K562 (cell line): ENCODE data around the gene PARD3B. TPM values are rescaled to one million over a fixed set of nuclear protein-coding genes. Genes with fewer than 3 reads are reported as not detected.

Source experiments
- ATAC-seq: fragments of 200-7000 bp; cut with Tn5 transposase; 3 replicates; pipeline ENCODE4 v1.9.1; 2020; ENCODE audit warnings: moderate library complexity
- BruUV-seq: library from RNA; stranded (reverse); fragments of 400-500 nt; replicated peaks from 2 replicates; lab custom pipeline; 2021; lab: Mats Ljungman, UMichigan
- CTCF ChIA-PET: fragments of 300-600 bp; formaldehyde crosslinking; extraction: SDS; loops from one replicate; lab custom pipeline; 2021; ENCODE audit warnings: low intra/inter-chr PET ratio; lab: Yijun Ruan, JAX
- POLR2A ChIA-PET: fragments of 300-600, 350-650 bp; sonication (Branson Sonifier 250); formaldehyde crosslinking; extraction: SDS; loops from one replicate; lab custom pipeline; 2021; ENCODE audit warnings: antibody characterized with exemption, inconsistent platforms; lab: Yijun Ruan, JAX
- DNase-seq, 4 experiments: peaks; one replicate each; pipeline versions ENCODE4 v3.0.0 to v3.0.0-alpha.2; 2011 to 2018; ENCODE audit warnings: low spot score in 3 of 4, mixed read lengths in 3 of 4; ENCODE audit errors: extremely low read depth in 1 of 4
- FAIRE-seq: peaks from 2 replicates; lab custom pipeline; 2011; peaks lifted over from hg19 to GRCh38; lab: Jason Lieb, UNC
- H2AFZ ChIP-seq: 2 replicates; pipeline ENCODE4 v1.6.0; 2011; ENCODE audit warnings: low read depth, low read length, control low read depth, inconsistent platforms
- H3K27ac ChIP-seq: fragments of 200-600 bp; 3 replicates; pipeline ENCODE4 v1.8.0; 2011; ENCODE audit warnings: low read depth, mild to moderate bottlenecking, control low read depth, inconsistent platforms, low read length, moderate library complexity, mixed read lengths; ENCODE audit errors: extremely low read depth
- H3K27me3 ChIP-seq, 2 experiments: fragments of 300-600 bp in 1 of 2; 2 replicates in 1 of 2; 3 replicates in 1 of 2; pipeline versions ENCODE4 v1.6.0 to v1.8.0; 2011; ENCODE audit warnings: inconsistent platforms in 2 of 2, low read length in 2 of 2, mild to moderate bottlenecking in 1 of 2, mixed read lengths in 1 of 2, moderate library complexity in 1 of 2; ENCODE audit not compliant: control insufficient read depth in 2 of 2, insufficient read depth in 2 of 2
- H3K36me3 ChIP-seq: fragments of 300-600 bp; 3 replicates; pipeline ENCODE4 v1.8.0; 2011; ENCODE audit warnings: mild to moderate bottlenecking, low read length, inconsistent platforms; ENCODE audit not compliant: control insufficient read depth, insufficient read depth
- H3K4me1 ChIP-seq, 2 experiments: fragments of 200-600 bp in 1 of 2; replicated peaks in 1 of 2; 2 replicates in 1 of 2; 3 replicates in 1 of 2; pipeline versions ENCODE4 v1.5.1 to v1.8.0; 2011; ENCODE audit warnings: inconsistent platforms in 2 of 2, low read length in 2 of 2, mild to moderate bottlenecking in 1 of 2, mixed read lengths in 1 of 2, moderate library complexity in 1 of 2; ENCODE audit not compliant: control insufficient read depth in 2 of 2, insufficient read depth in 2 of 2
- H3K4me2 ChIP-seq: 2 replicates; pipeline ENCODE4 v1.6.1; 2011; ENCODE audit warnings: low read length, control low read depth, inconsistent platforms, mixed read lengths; ENCODE audit not compliant: insufficient read depth
- H3K4me3 ChIP-seq: fragments of 200-600 bp; sonication (generic), shearing (Covaris generic); 2 replicates; pipeline ENCODE4 v1.5.1; 2016; ENCODE audit warnings: control low read depth, inconsistent platforms
- H3K79me2 ChIP-seq: fragments of 200-600 bp; 3 replicates; pipeline ENCODE4 v1.8.0; 2011; ENCODE audit warnings: low read length, inconsistent platforms; ENCODE audit not compliant: control insufficient read depth, insufficient read depth
- H3K9ac ChIP-seq, 2 experiments: 2 replicates each; pipeline versions ENCODE4 v1.6.0 to v1.6.1; 2011; ENCODE audit warnings: low read depth in 2 of 2, low read length in 2 of 2, control low read depth in 1 of 2, inconsistent platforms in 1 of 2, mild to moderate bottlenecking in 1 of 2, mixed read lengths in 1 of 2; ENCODE audit not compliant: insufficient read depth in 1 of 2
- H3K9me1 ChIP-seq: one replicate; pipeline ENCODE4 v1.6.0; 2011; ENCODE audit warnings: inconsistent platforms, mild to moderate bottlenecking, low read length, moderate library complexity; ENCODE audit not compliant: control insufficient read depth, insufficient read depth
- H3K9me3 ChIP-seq: replicated peaks from 2 replicates; pipeline ENCODE4 v1.5.1; 2011; ENCODE audit warnings: low read depth, low read length, inconsistent platforms; ENCODE audit not compliant: control insufficient read depth, insufficient read depth
- H4K20me1 ChIP-seq: replicated peaks from 2 replicates; pipeline ENCODE4 v1.6.1; 2011; ENCODE audit warnings: low read length, inconsistent platforms, mixed read lengths; ENCODE audit not compliant: control insufficient read depth, insufficient read depth
- RBBP5 ChIP-seq: fragments of 200-600 bp; sonication (generic); IDR thresholded peaks from 2 replicates; pipeline ENCODE4 v1.6.1; 2012; ENCODE audit warnings: borderline replicate concordance, mild to moderate bottlenecking, low read length, control low read depth, inconsistent platforms; ENCODE audit not compliant: insufficient read depth, poor library complexity, severe bottlenecking
- WGBS: fragments of 100-300 bp; shearing (Covaris generic); methylation state at CpG from one replicate; pipeline ENCODE4 v1.1.6; 2016; ENCODE audit warnings: low coverage, mixed read lengths; ENCODE audit not compliant: insufficient coverage; ENCODE audit errors: missing lambda C conversion rate; 5-methylcytosine and 5-hydroxymethylcytosine counted together
- in situ Hi-C: fragments of 300-500 bp; cut with MboI; formaldehyde crosslinking; loops from 4 replicates; pipeline ENCODE4 v1.15.0; 2018; ENCODE audit warnings: inconsistent platforms, mixed read lengths
- intact Hi-C: fragments of 100-400 bp; cut with micrococcal nuclease; formaldehyde crosslinking; loops from 2 replicates; pipeline ENCODE4 v1.14.2; 2022
- polyA plus RNA-seq, 8 experiments: library from polyadenylated mRNA; depleted of rRNA in 4 of 8; stranded (reverse) in 5 of 8; unstranded in 3 of 8; fragments of >200 nt; fragmentation: Nextera tagmentation in 2 of 8; fragmentation: Illumina TruSeq in 1 of 8; extraction: Ambion mirVana in 2 of 8; extraction: Trizol in 1 of 8; gene quantifications; 2 replicates each; pipeline versions ENCODE4 v1.2.1 to v1.2.3, GENCODE V29; 2011 to 2014; ENCODE audit warnings: inconsistent platforms in 1 of 8, missing spikeins in 1 of 8
- total RNA-seq, 7 experiments: library from RNA; depleted of rRNA in 6 of 7; stranded (reverse); fragments of >200 nt in 6 of 7; fragmentation: Illumina TruSeq in 2 of 7; extraction: Trizol in 2 of 7; gene quantifications; 2 replicates each; pipeline versions ENCODE4 v1.2.1 to v1.2.3, GENCODE V29; 2011 to 2021; ENCODE audit warnings: low replicate concordance in 1 of 7
- TF ChIP-seq, protein P1 (sequence below): fragments of 450-650 bp; IDR thresholded peaks from 2 replicates; pipeline ENCODE4 v1.6.1; 2016; ENCODE audit warnings: low read depth

Gene PARD3B
- total and polyA plus RNA-seq, 9 of the 15 experiments (the other 6 are each of a cell fraction or from before 2014, with no cell fraction given) = 0.15 to 3.0 (median 1.1) TPM

DNA sequence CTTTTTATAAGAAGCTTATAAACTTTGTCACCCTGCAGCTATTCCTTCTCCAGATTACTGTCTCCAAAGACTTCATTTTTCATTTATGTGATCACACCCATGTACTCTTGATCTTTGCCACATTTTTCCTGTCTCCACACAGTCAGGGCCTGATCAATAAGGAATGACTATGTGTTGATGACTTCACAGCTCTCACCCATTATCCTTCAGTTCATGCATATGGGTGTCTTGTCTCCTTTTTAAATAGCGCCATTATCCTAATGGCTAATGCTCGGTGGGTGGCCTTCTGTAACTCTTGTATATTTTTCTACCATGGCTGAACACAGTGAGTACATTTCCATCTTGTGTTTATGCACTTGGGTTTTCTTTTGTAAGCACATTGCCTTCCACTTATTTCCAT is 801.4 kb downstream of the PARD3B start:
- in situ Hi-C loops = no loop called here
- no TSS peak for BruUV-seq
- H3K36me3 ChIP-seq = no peaks in the 10 kb centered on the region
- H3K27ac ChIP-seq = no peak overlapping the region
- intact Hi-C loops = no loop called here
- no peaks in the 10 kb centered on the region for H3K4me1 ChIP-seq
- H3K4me2 ChIP-seq = no peak overlapping the region
- H2AFZ ChIP-seq = no peak overlapping the region
- TF ChIP-seq, protein P1, sequence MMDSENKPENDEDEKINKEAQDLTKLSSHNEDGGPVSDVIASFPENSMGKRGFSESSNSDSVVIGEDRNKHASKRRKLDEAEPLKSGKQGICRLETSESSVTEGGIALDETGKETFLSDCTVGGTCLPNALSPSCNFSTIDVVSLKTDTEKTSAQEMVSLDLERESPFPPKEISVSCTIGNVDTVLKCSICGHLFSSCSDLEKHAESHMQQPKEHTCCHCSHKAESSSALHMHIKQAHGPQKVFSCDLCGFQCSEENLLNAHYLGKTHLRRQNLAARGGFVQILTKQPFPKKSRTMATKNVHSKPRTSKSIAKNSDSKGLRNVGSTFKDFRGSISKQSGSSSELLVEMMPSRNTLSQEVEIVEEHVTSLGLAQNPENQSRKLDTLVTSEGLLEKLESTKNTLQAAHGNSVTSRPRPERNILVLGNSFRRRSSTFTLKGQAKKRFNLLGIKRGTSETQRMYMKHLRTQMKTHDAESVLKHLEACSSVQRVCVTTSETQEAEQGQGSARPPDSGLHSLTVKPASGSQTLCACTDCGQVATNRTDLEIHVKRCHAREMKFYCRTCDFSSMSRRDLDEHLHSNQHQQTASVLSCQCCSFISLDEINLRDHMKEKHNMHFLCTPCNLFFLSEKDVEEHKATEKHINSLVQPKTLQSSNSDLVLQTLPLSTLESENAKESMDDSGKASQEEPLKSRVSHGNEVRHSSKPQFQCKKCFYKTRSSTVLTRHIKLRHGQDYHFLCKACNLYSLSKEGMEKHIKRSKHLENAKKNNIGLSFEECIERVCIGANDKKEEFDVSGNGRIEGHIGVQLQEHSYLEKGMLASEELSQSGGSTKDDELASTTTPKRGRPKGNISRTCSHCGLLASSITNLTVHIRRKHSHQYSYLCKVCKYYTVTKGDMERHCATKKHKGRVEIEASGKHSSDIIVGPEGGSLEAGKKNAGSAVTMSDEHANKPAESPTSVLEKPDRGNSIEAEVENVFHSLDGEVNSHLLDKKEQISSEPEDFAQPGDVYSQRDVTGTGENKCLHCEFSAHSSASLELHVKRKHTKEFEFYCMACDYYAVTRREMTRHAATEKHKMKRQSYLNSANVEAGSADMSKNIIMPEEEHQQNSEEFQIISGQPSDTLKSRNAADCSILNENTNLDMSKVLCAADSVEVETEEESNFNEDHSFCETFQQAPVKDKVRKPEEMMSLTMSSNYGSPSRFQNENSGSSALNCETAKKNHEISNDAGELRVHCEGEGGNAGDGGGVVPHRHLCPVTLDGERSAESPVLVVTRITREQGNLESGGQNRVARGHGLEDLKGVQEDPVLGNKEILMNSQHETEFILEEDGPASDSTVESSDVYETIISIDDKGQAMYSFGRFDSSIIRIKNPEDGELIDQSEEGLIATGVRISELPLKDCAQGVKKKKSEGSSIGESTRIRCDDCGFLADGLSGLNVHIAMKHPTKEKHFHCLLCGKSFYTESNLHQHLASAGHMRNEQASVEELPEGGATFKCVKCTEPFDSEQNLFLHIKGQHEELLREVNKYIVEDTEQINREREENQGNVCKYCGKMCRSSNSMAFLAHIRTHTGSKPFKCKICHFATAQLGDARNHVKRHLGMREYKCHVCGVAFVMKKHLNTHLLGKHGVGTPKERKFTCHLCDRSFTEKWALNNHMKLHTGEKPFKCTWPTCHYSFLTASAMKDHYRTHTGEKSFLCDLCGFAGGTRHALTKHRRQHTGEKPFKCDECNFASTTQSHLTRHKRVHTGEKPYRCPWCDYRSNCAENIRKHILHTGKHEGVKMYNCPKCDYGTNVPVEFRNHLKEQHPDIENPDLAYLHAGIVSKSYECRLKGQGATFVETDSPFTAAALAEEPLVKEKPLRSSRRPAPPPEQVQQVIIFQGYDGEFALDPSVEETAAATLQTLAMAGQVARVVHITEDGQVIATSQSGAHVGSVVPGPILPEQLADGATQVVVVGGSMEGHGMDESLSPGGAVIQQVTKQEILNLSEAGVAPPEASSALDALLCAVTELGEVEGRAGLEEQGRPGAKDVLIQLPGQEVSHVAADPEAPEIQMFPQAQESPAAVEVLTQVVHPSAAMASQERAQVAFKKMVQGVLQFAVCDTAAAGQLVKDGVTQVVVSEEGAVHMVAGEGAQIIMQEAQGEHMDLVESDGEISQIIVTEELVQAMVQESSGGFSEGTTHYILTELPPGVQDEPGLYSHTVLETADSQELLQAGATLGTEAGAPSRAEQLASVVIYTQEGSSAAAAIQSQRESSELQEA = no peak
- no peak for TF ChIP-seq RBBP5
- ATAC-seq = no peak
- CTCF ChIA-PET = no interaction called here
- no peaks in the 10 kb centered on the region for H3K79me2 ChIP-seq
- no peaks in the 10 kb centered on the region for H4K20me1 ChIP-seq
- no peak for FAIRE-seq
- WGBS = 0% methylated on average over 2 of the region's 2 CpGs
- H3K27me3 ChIP-seq = no peaks in the 10 kb centered on the region
- H3K9me3 ChIP-seq = no peaks in the 10 kb centered on the region
- H3K4me3 ChIP-seq = no peak overlapping the region
- no peak for DNase-seq
- H3K9me1 ChIP-seq = no peaks in the 10 kb centered on the region
- POLR2A ChIA-PET = no interaction called here
- H3K9ac ChIP-seq = no peak overlapping the region
